Smooth muscle cell (in vitro differentiated cells): ENCODE measurements around the gene TGIF2. TPM values are rescaled to one million over a fixed set of nuclear protein-coding genes. Genes with fewer than 3 reads are reported as not detected.

Source experiments
- DNase-seq: peaks from one replicate; lab custom pipeline; 2025; ENCODE audit not compliant: unreplicated experiment; lab: John Stamatoyannopoulos, UW
- H2AFZ ChIP-seq: fragments of 200-600 bp; sonication (generic); 2 replicates; pipeline ENCODE4 v1.6.0; 2016; ENCODE audit warnings: antibody characterized with exemption, low read depth, mild to moderate bottlenecking
- H3F3A ChIP-seq: fragments of 200-600 bp; sonication (generic); 2 replicates; pipeline ENCODE4 v1.6.0; 2017; ENCODE audit warnings: antibody characterized with exemption, low read depth
- H3K27ac ChIP-seq: fragments of 200-600 bp; sonication (generic); 2 replicates; pipeline ENCODE4 v1.5.1; 2016; ENCODE audit warnings: low read depth, mild to moderate bottlenecking
- H3K27me3 ChIP-seq: fragments of 200-600 bp; sonication (generic); 2 replicates; pipeline ENCODE4 v1.6.1; 2016; ENCODE audit warnings: low read depth, mild to moderate bottlenecking
- H3K36me3 ChIP-seq: fragments of 200-600 bp; sonication (generic); 2 replicates; pipeline ENCODE4 v1.5.1; 2016; ENCODE audit warnings: low read depth
- H3K4me1 ChIP-seq: fragments of 200-600 bp; sonication (generic); 2 replicates; pipeline ENCODE4 v1.5.1; 2016; ENCODE audit warnings: low read depth
- H3K4me2 ChIP-seq: fragments of 200-600 bp; sonication (generic); 2 replicates; pipeline ENCODE4 v1.6.0; 2016; ENCODE audit warnings: mild to moderate bottlenecking
- H3K4me3 ChIP-seq: fragments of 200-600 bp; sonication (generic); 2 replicates; pipeline ENCODE4 v1.5.1; 2016; ENCODE audit warnings: mild to moderate bottlenecking
- H3K79me2 ChIP-seq: fragments of 200-600 bp; sonication (generic); 2 replicates; pipeline ENCODE4 v1.6.0; 2016; ENCODE audit warnings: low read depth, mild to moderate bottlenecking
- H3K9ac ChIP-seq: fragments of 200-600 bp; sonication (generic); 2 replicates; pipeline ENCODE4 v1.6.0; 2016; ENCODE audit warnings: low read depth
- H3K9me3 ChIP-seq: fragments of 200-600 bp; sonication (generic); replicated peaks from 2 replicates; pipeline ENCODE4 v1.5.1; 2016; ENCODE audit warnings: low read depth
- H4K20me1 ChIP-seq: fragments of 200-600 bp; sonication (generic); 2 replicates; pipeline ENCODE4 v1.6.0; 2016; ENCODE audit warnings: low read depth
- CTCF ChIP-seq: fragments of 200-600 bp; sonication (generic); IDR thresholded peaks from 2 replicates; pipeline ENCODE4 v1.5.1; 2017; ENCODE audit warnings: borderline replicate concordance, mild to moderate bottlenecking, antibody characterized with exemption; ENCODE audit not compliant: insufficient read depth, poor library complexity, severe bottlenecking
- WGBS: methylation state at CpG from one replicate; pipeline ENCODE4 v1.1.7; 2016; ENCODE audit warnings: low lambda C conversion rate; 5-methylcytosine and 5-hydroxymethylcytosine counted together
- polyA plus RNA-seq: library from polyadenylated mRNA; unstranded; fragments of >200 nt; fragmentation: Nextera tagmentation; extraction: Ambion mirVana; gene quantifications from 2 replicates; pipeline ENCODE4 v1.2.1, GENCODE V29; 2016
- total RNA-seq: library from RNA; depleted of rRNA; stranded (reverse); fragments of >200 nt; gene quantifications from 2 replicates; pipeline ENCODE4 v1.2.3, GENCODE V29; 2014

The TGIF2 gene
- total RNA-seq (14.5 and 20.3 TPM in 2 replicates), polyA plus RNA-seq (18.1 and 21.5 TPM in 2 replicates)

- Histone ChIP-seq H3K4me1 (peaks cover 27% of the 10 kb centered on the region), H3K9me3 (no peaks in the 10 kb centered on the region), H4K20me1 (peaks cover 34% of the 10 kb centered on the region), H2AFZ (peak within 1 kb of the TSS; percentile 65), H3K4me3 (peak within 1 kb of the TSS; percentile 91), H3K79me2 (peaks cover 39% of the 10 kb centered on the region), H3K9ac (peak within 1 kb of the TSS; percentile 96), H3K27ac (peak within 1 kb of the TSS; percentile 92), H3K36me3 (no peaks in the 10 kb centered on the region), H3K27me3 (no peaks in the 10 kb centered on the region), H3F3A (peaks cover 20% of the 10 kb centered on the region), H3K4me2 (peak within 1 kb of the TSS; percentile 98)
- DNase-seq: peak; percentile 79
- TF ChIP-seq CTCF: no peak
- WGBS: 2% methylated on average over 32 of the region's 80 CpGs
These were observed at the start of gene TGIF2 for GRCh38 chr20:36573103-36573797. Gene TGIF2, plus strand, starts transcription at chr20:36573597. Its CDS starts 5,178 bp downstream, at chr20:36578775.

DNA sequence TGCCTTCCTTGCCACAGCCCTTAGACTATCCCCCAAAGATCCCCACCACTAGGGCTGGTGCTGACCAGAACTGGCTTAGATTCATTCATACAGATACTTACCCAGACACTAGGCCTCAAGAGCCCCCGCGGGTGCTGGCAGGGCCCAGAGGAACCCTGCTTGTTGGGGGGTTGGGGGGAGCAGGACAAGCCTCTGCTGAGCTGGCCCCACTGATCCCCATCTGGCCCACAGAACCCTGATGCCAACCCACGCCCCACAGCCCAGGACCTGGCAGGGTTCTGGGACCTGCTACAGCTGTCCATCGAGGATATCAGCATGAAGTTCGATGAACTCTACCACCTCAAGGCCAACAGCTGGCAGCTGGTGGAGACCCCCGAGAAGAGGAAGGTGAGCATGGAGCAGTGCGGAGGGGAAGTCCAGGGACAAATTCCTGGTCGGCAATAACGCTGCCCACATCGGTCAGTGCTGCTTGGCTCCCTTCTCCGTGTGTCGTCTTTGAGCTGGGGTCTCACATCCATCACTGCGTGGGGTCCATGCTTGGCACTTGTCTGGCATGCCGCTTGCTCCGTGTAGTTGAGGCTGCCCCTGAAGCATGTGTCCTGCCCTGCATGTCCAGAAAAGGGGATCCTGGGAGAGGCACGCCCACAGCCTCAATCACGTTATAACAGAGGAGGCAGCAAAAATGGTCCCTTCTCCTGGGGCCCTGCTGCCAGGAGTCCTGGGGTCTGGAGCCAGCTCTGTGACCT lies 47.6 kb upstream of the TGIF2 start:
- no peak overlapping the region for H3K4me3 ChIP-seq
- H3K79me2 ChIP-seq: peaks cover 11% of the 10 kb centered on the region
- peaks cover 9% of the 10 kb centered on the region for H3K36me3 ChIP-seq
- H3K27me3 ChIP-seq: no peaks in the 10 kb centered on the region
- H2AFZ ChIP-seq: no peak overlapping the region
- no peak overlapping the region for H3K4me2 ChIP-seq
- peaks cover 73% of the 10 kb centered on the region for H4K20me1 ChIP-seq
- no peak overlapping the region for H3K27ac ChIP-seq
- H3F3A ChIP-seq: peaks cover 7% of the 10 kb centered on the region
- no peak for TF ChIP-seq CTCF
- DNase-seq: no peak
- no peak overlapping the region for H3K9ac ChIP-seq
- no peaks in the 10 kb centered on the region for H3K9me3 ChIP-seq
- no peaks in the 10 kb centered on the region for H3K4me1 ChIP-seq
- 96% methylated on average over 17 of the region's 17 CpGs for WGBS

- no peaks in the 10 kb centered on the region for H3K4me1 ChIP-seq
- TF ChIP-seq CTCF: no peak
- H3K27ac ChIP-seq: no peak overlapping the region
- no peak overlapping the region for H2AFZ ChIP-seq
- H3K27me3 ChIP-seq: no peaks in the 10 kb centered on the region
- peaks cover 9% of the 10 kb centered on the region for H3K36me3 ChIP-seq
- H4K20me1 ChIP-seq: peaks cover 66% of the 10 kb centered on the region
- DNase-seq: no peak
- H3K4me3 ChIP-seq: no peak overlapping the region
- no peak overlapping the region for H3K4me2 ChIP-seq
- H3K9me3 ChIP-seq: no peaks in the 10 kb centered on the region
- peaks cover 7% of the 10 kb centered on the region for H3K79me2 ChIP-seq
- no peak overlapping the region for H3K9ac ChIP-seq
- WGBS: 96% methylated on average over 29 of the region's 29 CpGs
- H3F3A ChIP-seq: peaks cover 5% of the 10 kb centered on the region
These were observed 46.8 kb upstream of the TGIF2 start for GRCh38 chr20:36526521-36527011.
